GM21515 (cell line): Measurements from ENCODE around the gene MCOLN1.

Source experiments
- ATAC-seq: cut with Tn5 transposase; IDR thresholded peaks from one replicate; pipeline ENCODE4 v1.9.1; 2021; ENCODE audit not compliant: unreplicated experiment

The MCOLN1 gene

DNA sequence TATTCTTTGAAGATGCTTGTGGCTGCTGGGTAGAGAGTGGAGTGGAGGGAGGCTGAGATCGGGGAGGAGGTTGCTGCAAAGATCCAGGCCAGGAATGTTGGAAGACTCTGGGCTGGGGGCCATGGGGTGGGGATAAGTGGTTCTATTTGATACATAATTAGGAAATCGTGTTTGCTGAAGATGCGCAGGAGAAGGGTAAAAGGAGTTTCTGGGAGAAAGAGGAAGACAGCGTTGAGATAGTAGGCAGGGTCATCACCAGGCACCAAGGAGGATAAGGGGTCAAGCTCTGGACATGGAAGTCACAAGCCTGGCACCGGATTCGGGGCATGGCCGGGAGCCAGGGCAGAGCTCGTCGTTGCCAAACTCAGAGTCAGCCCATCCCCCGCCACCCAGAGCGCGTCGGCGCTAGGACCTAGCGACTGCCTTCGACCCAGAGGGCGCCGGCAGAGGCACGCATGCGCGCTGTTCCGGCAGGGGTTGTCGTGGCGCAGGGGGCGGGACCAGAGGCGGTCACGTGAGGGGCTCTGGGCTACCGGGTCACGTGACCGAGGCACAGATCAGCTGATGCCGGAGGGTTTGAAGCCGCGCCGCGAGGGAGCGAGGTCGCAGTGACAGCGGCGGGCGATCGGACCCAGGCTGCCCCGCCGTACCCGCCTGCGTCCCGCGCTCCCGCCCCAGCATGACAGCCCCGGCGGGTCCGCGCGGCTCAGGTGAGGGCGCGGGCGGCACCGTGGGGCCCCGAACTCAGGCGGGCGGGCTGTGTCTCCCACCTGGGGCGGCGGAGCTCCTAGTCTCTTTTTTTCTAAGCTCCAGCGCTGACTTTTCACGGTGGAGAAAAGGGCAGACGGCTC lies at the start of gene MCOLN1:
TSS of gene MCOLN1 (plus strand) at position 553 of the 851 bp plus-strand sequence. CDS start at position 680, 127 bp downstream.
- peak; percentile 65 for ATAC-seq

GRCh38 chr19:7475665-7476064 lies 46.8 kb upstream of the MCOLN1 start:
- no peak for ATAC-seq

DNA sequence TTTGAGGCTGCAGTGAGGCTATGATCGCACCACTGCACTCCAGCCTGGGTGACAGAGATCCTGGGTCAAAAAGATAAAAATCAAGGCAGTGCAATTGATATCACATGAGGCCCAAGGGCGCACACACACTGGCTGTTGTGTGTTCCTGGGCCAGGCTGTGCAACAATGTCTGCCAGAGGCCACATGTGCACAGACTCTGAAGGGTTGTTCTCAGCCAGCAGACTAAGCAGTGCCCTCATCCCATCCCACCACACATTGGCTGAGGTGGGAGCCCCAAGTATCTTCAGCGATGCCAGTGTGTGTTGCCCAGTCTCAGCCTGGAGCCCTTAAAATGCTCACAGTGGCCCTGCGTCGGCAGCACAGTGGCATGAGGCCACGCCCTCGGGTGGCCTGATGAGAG lies 46.2 kb upstream of the MCOLN1 start:
- no peak for ATAC-seq

DNA sequence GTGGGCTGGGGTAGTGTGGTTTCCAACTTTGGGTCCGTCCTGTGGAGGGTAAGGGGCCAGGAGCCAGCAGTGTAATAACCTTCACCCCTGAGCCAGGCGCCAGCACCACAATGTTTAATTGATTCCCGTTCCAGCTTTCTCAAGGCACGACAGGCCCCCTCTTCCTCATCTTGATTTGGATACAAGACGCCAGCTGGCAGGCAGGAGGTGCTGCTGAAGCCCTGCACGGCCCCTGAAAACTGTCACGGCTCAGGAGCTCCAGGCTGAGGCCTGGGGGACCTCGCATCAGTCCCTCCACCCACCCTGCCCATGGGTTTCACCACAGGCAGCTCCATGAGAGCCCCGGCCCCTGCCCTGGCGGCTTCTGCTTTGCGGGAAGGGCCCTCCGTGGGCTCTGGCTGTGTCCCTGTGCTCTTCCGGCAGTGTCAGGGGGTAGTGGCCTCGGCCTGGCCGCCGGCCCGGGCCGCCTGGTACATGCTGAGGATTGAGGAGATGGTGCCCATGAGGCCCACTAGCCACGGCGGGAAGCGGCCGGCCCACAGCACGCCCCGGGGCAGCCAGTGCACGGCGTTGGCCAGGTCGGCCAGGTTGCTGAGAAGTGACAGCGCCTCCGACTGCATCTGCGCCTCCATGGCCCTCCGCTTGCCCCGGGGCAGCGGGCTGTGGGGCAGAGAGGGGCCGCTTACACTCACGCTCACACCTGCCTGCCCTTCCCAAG lies 45.5 kb upstream of the MCOLN1 start:
- ATAC-seq, result no peak

DNA sequence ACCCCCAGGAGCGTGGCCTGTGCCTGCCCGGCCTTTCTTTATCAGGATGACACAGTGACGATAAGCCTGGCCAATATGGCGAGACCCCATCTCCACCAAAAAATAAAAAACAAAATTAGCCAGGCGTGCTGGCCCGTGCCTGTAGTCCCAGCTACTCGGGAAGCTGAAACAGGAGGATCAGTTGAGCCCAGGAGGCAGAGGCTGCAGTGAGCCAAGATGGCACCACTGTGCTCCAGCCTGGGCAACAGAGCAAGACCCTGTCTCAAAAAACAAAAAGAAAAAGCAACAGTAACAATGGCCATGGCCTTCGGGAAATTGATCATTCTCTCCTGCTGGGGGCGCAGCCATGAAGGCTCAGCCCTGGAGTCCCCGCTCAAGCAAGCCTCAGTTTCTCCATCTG lies 44.7 kb upstream of the MCOLN1 start:
- ATAC-seq, result no peak

GRCh38 chr19:7478173-7478842 lies 44.1 kb upstream of the MCOLN1 start:
- no peak for ATAC-seq

DNA sequence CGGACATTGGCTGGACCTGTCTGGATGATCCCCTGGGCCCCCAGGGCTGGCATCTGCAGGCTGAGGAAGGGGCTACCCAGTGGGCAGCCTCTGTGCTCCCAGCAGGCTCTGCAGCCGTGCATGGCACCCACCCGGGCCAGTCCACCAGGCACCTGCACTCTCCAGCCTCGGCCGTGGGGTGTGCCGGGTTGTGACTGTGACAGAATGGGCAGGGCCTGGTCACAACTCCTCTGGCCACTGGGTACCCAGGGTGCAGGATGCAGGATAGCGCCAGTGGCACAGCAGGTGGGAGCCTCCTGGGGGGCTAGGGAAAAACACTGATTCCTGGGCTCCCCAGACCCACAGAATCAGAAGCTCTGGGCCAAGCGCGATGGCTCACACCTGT lies 43.6 kb upstream of the MCOLN1 start:
- ATAC-seq, result no peak

DNA sequence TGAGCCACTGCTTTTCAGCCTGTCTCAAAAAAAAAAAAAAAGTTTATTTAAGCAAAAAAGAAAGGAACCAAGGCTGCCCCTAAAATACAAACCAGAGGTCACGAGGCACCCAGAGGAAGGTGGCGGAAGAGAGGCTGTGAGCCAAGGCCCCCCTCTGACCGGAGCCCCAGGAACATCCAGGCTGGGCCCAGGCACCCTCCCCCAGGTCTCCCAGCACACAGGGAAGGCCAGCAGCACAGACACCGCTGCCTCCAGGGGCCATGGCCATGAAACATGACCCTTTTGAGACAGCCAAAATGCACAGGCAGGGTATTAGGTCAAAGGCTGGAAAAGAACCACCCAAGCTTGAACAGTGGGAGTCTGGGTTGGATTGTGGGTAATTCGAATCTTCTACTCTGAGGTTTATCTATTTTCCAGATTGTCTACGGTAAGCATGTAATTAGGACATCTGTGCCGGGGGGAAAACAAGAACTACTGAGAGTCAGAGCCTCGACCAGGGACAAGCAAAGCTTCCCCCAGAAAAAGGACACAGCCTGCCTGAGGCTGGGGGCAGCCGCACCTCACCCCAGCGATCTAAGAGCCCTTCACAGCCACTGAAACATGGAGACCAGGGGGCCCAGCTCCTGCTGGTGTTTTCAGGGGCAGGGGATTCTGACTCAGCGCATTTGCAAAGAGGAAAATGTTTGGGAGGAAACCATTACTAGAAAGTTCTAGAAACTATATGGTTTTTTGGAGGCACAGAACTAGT lies 42.0 kb upstream of the MCOLN1 start:
- no peak for ATAC-seq

DNA sequence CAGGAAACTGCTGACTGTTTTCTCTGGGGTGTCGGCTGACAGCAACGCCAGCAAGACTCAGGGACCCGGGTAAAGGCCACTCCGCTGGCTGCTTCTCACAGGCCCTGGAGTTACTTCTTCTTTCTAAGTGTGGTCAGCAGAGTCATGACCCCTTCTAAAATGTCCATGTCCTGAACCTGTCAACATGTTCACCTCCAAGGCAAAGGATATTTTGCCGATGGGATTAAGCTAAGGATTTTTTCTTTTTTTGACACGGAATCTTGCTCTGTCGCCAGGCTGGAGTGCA lies 41.5 kb upstream of the MCOLN1 start:
- no peak for ATAC-seq

DNA sequence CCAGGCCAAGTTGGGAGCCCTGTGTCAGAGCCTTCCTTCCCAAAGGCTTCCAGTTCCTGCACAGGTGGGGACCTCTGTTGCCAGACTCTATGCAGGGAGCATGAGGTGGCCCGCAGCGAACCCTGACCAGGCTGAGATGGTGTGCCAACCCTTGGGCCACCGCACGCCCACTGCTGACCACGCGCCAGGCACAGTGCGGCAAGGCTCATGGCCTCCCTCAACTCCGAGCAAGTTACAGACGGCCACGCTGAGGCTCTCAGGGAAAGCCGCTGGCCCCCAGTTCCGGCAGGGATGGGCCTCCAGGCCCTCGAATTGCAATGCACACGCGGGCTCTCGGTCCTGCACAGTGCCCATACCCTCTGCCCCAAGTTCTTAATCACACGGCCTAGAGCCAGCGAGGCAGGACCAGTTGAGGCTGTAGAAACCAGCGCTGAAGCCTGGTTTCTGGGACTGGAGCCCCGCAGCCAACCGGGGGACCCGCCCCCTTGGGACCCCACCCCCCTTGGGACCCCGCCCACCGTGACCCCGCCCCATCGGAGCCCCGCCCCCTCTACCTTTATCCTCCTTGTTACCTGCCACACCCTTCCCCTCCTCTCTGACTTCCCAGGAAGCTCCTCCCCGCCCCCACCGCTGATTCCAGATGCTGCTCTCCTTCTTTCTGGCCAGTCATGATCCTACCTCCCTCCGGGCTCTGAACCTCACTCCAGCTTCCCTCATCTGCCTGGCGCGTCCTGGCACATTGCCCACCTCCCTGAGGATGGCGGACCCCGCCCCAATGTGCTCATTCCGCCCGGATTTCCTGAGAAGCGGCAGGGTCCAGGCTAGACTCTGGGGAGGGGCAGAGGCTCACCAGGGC lies 39.6 kb upstream of the MCOLN1 start:
- ATAC-seq, result no peak

DNA sequence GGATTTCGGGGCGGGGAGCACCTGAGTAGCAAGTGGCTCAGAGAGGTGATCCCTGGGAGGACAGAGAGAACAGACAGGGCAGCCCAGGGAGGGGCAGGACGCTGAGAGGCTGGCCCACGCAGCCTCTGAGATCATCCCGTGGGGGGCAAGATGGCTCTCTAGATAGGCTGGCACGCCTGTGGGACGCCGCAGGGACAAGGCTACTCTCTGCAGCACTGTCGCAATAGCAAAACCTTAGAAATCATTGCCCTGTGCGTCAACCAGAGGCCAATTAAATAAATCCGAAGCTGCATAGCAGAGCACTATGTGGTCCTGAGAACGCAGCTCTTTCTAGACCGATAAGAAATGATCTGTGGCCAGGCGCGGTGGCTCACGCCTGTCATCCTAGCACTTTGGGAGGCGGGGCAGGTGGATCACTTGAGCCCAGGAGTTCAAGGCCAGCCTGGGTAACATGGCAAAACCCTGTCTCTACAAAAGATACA lies 38.7 kb upstream of the MCOLN1 start:
- ATAC-seq, result no peak

DNA sequence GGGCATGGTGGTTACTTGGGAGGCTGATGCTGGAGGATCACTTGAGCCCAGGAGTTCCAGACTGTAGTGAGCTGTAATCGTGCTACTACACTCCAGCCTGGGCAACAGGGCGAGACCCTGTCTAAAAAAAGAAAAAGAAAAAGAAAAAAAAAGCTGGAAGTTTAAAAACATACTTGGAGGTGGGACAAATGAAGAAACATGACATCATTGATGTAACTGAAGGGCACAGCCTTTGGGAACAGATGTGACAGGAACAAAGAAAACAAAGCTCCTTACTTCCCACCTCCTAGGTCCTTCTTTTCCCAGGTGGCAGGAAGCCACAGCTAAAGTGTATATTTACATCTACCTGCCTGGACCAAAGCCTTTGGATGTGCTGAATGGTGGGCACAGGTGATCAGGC lies 35.5 kb upstream of the MCOLN1 start:
- no peak for ATAC-seq

DNA sequence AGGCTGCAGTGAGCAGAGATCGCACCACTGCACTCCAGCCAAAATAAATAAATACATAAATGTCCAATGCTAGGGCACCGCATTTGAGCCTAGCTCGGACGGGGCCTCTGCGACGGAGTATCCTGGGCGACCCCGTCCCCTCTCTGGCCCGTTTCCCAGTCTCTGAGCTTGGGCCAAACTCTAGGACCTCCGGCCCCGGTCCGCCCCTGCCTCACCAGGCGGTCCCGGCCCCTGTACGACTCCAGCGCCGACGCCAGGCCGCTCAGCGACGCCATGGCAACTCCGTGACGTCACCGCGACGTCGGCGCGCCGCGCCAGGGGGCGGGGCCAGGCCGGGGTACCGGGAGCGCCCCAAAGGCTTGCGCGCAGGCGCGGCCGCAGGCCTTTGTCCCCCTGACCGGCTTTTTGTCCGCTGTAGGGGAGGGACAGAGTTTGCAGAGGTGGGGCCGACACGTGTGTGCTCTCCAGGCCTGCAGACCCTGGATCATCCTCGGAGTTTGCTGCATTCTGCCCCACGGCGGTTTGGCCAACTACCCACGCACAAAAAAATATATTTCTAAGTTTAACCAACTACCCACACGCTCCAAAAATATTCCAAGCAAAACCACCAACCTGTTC lies 33.6 kb upstream of the MCOLN1 start, which contains the start of gene PEX11G:
TSS of gene PEX11G (minus strand) at position 300 of the 618 bp plus-strand sequence. CDS start at position 275, 25 bp downstream.
- ATAC-seq, result no peak

- no peak for ATAC-seq
Measured at GRCh38 chr19:7489609-7490044, 32.8 kb upstream of the MCOLN1 start.

- ATAC-seq, result no peak
Measured at GRCh38 chr19:7492142-7492541, 30.3 kb upstream of the MCOLN1 start.

GRCh38 chr19:7492558-7492957 lies 29.9 kb upstream of the MCOLN1 start:
- ATAC-seq, result no peak

GRCh38 chr19:7494416-7495098 lies 27.9 kb upstream of the MCOLN1 start:
- no peak for ATAC-seq

DNA sequence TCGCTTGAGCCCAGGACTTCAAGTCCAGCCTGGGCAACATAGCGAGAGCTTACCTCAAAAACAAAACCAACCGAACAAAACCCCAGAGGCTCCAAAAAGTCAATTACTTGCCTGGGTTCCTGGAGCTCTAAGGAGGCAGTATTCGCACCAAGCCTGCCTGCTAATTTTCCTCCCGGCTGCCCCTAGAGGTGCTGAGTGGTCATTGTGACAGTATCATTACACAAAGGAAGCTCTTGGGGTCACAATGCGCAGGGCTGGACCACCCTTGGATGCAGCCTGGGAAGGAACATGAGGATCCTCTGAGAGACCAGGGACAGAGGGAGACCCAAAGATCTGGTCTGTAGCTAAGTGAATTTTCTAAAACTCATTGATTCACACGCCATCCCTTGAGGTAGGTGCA lies 25.1 kb upstream of the MCOLN1 start:
- no peak for ATAC-seq

DNA sequence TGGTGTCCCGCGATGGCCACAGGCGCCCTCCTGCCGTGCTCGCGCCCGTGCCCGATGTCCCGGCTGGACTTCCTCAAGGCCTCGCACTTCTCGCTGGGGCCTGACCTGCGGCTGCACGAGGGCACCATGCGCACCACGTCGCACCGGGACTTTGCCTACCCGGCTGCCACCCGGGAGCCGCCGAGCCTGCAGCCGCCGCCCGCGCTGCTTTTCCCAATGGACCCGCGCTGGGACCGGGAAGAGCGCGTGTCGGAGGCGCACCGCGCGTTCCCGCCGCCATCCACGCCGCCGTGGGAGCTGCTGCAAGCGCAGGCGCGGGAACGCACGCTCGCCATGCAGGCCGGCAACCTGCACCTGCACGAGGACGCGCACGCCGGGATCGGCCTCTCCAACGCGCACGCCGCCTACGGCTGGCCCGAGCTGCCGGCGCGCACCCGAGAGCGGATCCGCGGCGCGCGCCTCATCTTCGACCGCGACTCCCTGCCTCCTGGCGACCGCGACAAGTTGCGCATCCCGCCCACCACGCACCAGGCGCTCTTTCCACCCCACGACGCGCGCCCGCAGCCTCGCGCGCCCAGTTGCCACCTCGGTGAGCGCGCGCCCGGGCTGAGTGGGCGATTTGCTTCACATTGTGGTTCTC lies 21.5 kb upstream of the MCOLN1 start:
- no peak for ATAC-seq
